GM04504 (cell line): ENCODE data around the gene NPC1.
"Not testable (repeated sequence)": the region's sequence is repeated elsewhere in the genome, so short reads cannot be mapped to it uniquely, and the experiment has no call there.

Experiments
- DNase-seq: peaks from one replicate; pipeline ENCODE4 v3.0.0-alpha.2; 2012; ENCODE audit warnings: low read depth

Gene NPC1

GRCh38 chr18:23609390-23610023 is 23.2 kb upstream of the NPC1 start:
- no peak for DNase-seq

DNA sequence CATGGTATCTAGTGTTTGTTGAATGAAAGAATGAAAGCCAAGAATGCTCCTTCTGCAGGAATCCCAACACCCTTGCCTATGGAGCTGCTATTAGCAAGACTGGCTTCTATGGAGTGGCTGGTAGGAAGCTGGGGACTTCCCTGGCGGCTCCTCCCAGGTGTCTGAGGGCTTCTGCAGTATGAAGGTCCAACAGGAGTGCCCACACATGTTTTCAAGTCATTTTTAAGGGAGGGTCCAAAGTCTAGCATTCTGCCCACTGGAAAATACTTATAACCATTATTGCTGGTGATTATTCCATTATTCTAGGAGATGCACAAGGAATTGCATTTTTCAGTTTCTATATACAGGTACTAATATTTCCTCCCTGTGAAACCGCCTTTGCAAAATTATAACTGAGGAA is 21.9 kb upstream of the NPC1 start:
- DNase-seq: no peak

- no peak for DNase-seq
Measured at GRCh38 chr18:23605941-23606340, 19.6 kb upstream of the NPC1 start.

- no peak for DNase-seq
Measured at GRCh38 chr18:23599809-23600208, 13.5 kb upstream of the NPC1 start.

- DNase-seq: no peak
Measured at GRCh38 chr18:23596183-23596582, 9.9 kb upstream of the NPC1 start.

GRCh38 chr18:23595591-23595990 is 9.3 kb upstream of the NPC1 start:
- DNase-seq: no peak

DNA sequence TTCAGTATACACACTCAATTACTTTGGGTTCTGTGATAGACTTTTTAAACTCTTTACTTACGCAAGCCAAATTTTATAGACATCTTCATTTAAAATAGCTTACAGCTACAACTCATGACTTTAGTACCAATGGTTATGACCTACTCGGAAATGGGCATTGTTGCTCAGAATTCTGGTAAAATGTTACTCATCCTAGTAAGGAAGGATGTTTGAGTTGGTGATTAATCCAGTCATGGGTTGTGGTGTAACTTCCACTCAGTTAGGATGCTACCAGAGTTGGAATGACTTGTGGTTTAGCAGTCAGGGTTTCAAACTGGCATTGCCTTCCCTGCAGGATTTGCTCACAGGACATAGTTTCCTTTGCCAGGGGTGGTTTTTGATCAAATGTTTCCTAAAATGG is 7.4 kb upstream of the NPC1 start:
- peak; percentile 85 for DNase-seq

DNA sequence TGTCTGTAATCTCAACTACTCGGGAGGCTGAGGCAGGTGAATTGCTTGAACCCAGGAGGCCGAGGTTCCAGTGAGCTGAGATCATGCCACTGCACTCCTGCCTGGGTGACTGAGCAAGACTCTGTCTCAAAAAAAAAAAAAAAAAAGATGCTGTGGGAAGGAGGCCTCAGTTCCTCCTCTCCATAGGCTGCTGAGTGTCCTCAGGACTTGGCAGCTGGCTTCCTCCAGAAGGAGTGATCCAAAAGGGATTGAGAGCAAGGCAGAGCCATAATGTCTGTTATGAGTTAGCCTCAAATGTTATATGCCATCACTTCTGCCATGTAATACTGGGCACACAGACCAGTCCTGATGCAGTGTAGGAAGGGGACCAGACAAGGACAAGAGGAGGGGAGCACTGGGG is 6.6 kb upstream of the NPC1 start:
- DNase-seq: no peak

- no peak for DNase-seq
Measured at GRCh38 chr18:23591011-23591410, 4.7 kb upstream of the NPC1 start.

DNA sequence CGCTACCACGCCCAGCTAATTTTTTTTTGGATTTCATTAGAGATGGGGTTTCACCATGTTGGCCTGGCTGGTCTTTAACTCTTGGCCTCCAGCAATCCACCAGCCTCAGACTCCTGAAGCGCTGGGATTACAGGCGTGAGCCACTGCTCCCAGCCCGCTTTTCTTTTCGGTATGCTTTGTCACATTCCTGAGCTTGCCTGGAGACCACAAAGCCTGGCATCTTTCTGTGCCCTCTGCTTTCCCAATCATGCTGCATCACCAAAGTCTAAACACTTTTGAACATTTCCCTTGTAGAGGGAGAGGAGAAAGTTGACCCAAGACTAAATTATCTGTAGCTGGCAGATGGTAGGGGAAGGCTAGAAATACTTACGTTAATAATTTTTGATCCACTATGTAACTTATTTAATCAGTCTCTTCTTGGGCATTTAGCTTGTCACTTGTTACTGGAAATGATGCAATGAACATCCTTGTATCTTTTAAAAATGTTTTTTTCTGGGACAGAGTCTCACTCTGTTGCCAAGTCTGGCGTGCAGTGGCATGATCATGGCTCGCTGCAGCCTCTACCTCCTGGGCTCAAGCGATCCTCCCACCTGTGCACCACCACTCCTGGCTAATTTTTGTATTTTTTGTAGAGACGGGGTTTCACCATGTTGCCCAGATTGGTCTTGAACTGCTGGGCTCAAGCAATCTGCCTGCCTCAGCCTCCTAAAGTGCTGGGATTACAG is 2.7 kb upstream of the NPC1 start:
- no peak for DNase-seq

DNA sequence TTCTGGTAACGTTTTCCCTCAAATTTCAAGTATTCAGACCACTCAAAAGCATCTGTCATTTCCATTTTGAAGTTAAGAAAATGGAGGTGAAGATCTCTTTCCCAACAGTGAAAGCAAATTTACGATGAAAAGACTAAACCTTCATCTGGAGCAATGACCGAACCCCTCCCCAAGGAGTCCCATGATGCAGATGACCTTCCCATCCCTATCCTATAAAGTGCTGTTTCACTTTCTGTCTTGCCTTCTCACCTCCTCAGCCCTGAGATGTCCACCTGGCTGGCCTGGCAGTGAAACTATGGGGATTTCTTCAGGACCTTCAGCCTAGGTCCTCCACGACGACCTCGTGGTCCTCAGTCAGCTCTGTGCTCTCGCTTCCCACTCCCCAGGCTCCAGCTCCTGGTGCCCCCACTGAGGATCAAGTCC is 925 bp upstream of the NPC1 start:
- no peak for DNase-seq

- no peak for DNase-seq
Measured at GRCh38 chr18:23585897-23586248, 433 bp downstream of the NPC1 start.

DNA sequence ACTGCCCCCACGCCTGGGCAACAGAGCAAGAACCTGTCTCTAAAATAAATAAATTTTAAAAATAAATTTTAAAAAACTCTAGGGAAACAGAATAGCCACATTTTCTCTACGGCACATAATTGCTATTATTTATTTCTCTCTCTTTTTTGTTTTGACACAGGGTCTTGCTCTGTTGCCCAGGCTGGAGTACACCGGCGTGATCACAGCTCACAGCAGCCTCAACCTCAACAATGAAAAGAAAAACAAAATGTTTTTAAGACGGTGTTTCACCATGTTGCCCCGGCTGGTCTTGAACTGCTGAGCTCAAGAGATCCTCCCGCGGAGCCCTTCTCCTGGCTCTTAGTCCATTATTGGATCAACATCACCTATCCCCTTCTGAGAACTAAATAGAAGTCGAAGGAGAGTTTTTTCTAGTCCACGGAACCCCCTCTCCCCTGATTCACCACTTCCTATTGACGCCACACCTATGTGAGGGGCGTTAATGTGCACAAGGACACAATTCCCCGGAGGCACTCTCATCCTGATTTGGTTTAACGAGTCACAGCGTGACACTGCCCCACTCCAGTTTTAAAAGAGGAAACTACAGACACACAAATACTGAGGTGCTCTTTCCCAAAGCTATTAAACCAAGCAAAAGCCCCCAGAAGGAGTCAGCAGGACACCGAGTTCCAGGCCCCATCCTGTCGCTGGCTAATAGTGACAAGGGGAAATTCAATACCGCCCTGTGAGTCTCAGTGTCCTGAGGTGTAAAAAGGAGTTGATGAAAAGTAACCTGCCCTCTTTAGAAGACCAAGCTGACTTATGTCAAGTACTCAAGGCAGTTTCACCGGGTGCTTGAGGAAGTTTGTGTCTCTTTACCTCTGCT is 1.1 kb downstream of the NPC1 start:
- DNase-seq: no peak

- DNase-seq: no peak
Measured at GRCh38 chr18:23584019-23584983, 2.0 kb downstream of the NPC1 start.

- DNase-seq: no peak
Measured at GRCh38 chr18:23583071-23583865, 3.0 kb downstream of the NPC1 start.

GRCh38 chr18:23580677-23581367 is 5.5 kb downstream of the NPC1 start:
- DNase-seq: no peak

GRCh38 chr18:23578891-23579653 is 7.2 kb downstream of the NPC1 start:
- no peak for DNase-seq

GRCh38 chr18:23578067-23578701 is 8.1 kb downstream of the NPC1 start:
- DNase-seq: no peak

DNA sequence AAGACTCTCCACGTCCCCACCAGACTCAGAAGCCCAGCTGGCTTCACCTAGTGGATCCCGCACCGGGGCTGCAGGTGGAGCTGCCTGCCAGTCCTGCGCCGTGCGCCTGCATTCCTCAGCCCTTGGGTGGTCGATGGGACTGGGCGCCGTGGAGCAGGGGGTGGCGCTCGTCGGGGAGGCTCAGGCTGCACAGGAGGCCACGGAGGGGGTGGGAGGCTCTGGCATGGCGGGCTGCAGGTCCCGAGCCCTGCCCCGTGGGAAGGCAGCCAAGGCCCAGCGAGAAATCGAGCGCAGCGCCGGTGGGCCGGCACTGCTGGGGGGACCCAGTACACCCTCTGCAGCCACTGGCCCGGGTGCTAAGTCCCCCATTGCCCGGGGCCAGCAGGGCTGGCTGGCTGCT is 8.8 kb downstream of the NPC1 start:
- not testable (repeated sequence) for DNase-seq
